Natural killer cell (primary cell): ENCODE measurements around the gene SECISBP2. TPM values are rescaled to one million over a fixed set of nuclear protein-coding genes. Genes with fewer than 3 reads are reported as not detected.
A peak's percentile ranks its signal among the peaks of the same experiment; 100 is the strongest.

Experiments used
- ATAC-seq, 3 donors: fragments of 150-1000 bp in 2 of 3; fragments of 200-7000 bp in 1 of 3; cut with Tn5 transposase; 1 replicate in 1 of 3; 2 replicates in 2 of 3; pipeline ENCODE4 v1.10.0; 2021; ENCODE audit warnings: mild to moderate bottlenecking in 2 of 3, moderate library complexity in 2 of 3
- DNase-seq, 2 donors: peaks; one replicate each; pipeline versions ENCODE4 v3.0.0 to v3.0.0-alpha.2; 2013 to 2021; ENCODE audit warnings: mixed read lengths in 1 of 2
- H3K27ac ChIP-seq: one replicate; pipeline ENCODE4 v1.5.1; 2013; ENCODE audit warnings: mild to moderate bottlenecking, low read length
- H3K27me3 ChIP-seq: one replicate; pipeline ENCODE4 v1.6.1; 2013; ENCODE audit warnings: low read length; ENCODE audit not compliant: control insufficient read depth, insufficient read depth
- H3K36me3 ChIP-seq: one replicate; pipeline ENCODE4 v1.6.1; 2013; ENCODE audit warnings: low read length; ENCODE audit not compliant: control insufficient read depth, insufficient read depth
- H3K4me1 ChIP-seq: one replicate; pipeline ENCODE4 v1.6.1; 2013; ENCODE audit warnings: low read length; ENCODE audit not compliant: control insufficient read depth, insufficient read depth
- H3K4me3 ChIP-seq: one replicate; pipeline ENCODE4 v1.5.1; 2013; ENCODE audit warnings: low read length
- H3K9me3 ChIP-seq: one replicate; pipeline ENCODE4 v1.6.1; 2013; ENCODE audit warnings: low read length; ENCODE audit not compliant: control insufficient read depth, insufficient read depth
- H3K27ac Mint-ChIP-seq, 2 donors: one replicate each; pipeline ENCODE4 v1.8.0; 2022; ENCODE audit warnings: mild to moderate bottlenecking in 2 of 2, mixed read lengths in 2 of 2, moderate library complexity in 1 of 2
- H3K27me3 Mint-ChIP-seq, 2 donors: one replicate each; pipeline ENCODE4 v1.8.0; 2022; ENCODE audit warnings: low read depth in 2 of 2, mixed read lengths in 2 of 2
- H3K36me3 Mint-ChIP-seq: one replicate; pipeline ENCODE4 v1.8.0; 2022; ENCODE audit warnings: mixed read lengths
- H3K4me1 Mint-ChIP-seq, 2 donors: one replicate each; pipeline ENCODE4 v1.8.0; 2022; ENCODE audit warnings: mixed read lengths in 2 of 2
- H3K4me3 Mint-ChIP-seq: one replicate; pipeline ENCODE4 v1.8.0; 2022; ENCODE audit warnings: mild to moderate bottlenecking, moderate library complexity, mixed read lengths
- H3K9me3 Mint-ChIP-seq, 2 donors: one replicate each; pipeline ENCODE4 v1.8.0; 2022; ENCODE audit warnings: mixed read lengths in 2 of 2
- CTCF ChIP-seq: fragments of 200-600 bp; IDR thresholded peaks from one replicate; pipeline ENCODE4 v1.8.0; 2022; ENCODE audit warnings: antibody characterized with exemption
- WGBS: methylation state at CpG from one replicate; pipeline ENCODE4 v1.1.7; 2013; ENCODE audit warnings: missing lambda C conversion rate; ENCODE audit not compliant: insufficient coverage; 5-methylcytosine and 5-hydroxymethylcytosine counted together
- intact Hi-C: fragments of 100-400 bp; cut with micrococcal nuclease; formaldehyde crosslinking; loops from one replicate; pipeline ENCODE4 v1.14.2; 2022
- total RNA-seq, 4 donors: library from RNA; stranded (reverse); fragments of 120-200 nt in 1 of 4; gene quantifications; one replicate each; pipeline versions ENCODE4 v1.2.3 to v1.2.4, GENCODE V29; 2013 to 2022

SECISBP2 gene
- total RNA-seq, 3 donors from 2014 or later (not counting 1 experiment from before 2014, with no cell fraction given) = 79.5 to 95.8 (median 88.7) TPM

GRCh38 chr9:89388084-89388867 is 70.0 kb downstream of the SECISBP2 start:
- no peaks in the 10 kb centered on the region for H3K9me3 Mint-ChIP-seq
- intact Hi-C loops = no loop called here
- H3K27me3 ChIP-seq = no peaks in the 10 kb centered on the region
- peaks cover 14% of the 10 kb centered on the region for H3K4me1 ChIP-seq
- peak overlapping the region in 1 of 2 donors; percentile 47 for H3K27ac Mint-ChIP-seq
- H3K9me3 ChIP-seq = no peaks in the 10 kb centered on the region
- H3K4me3 Mint-ChIP-seq = no peak overlapping the region
- H3K36me3 Mint-ChIP-seq = no peaks in the 10 kb centered on the region
- H3K27ac ChIP-seq = peak overlapping the region; percentile 18
- H3K4me3 ChIP-seq = no peak overlapping the region
- no peak for TF ChIP-seq CTCF
- peak; percentile 44 to 70 (median 52) for ATAC-seq
- H3K4me1 Mint-ChIP-seq = peaks cover 1 to 12% of the 10 kb centered on the region in 2 donors
- WGBS = 83% methylated on average over 18 of the region's 19 CpGs
- peaks cover 99% of the 10 kb centered on the region for H3K36me3 ChIP-seq
- DNase-seq = no peak
- no peaks in the 10 kb centered on the region for H3K27me3 Mint-ChIP-seq

- intact Hi-C loops = no loop called here
- Histone ChIP-seq H3K36me3 (peaks cover 99% of the 10 kb centered on the region), H3K27me3 (no peaks in the 10 kb centered on the region), H3K4me3 (no peak overlapping the region), H3K9me3 (no peaks in the 10 kb centered on the region), H3K27ac (no peak overlapping the region), H3K4me1 (peaks cover 14% of the 10 kb centered on the region)
- Mint-ChIP-seq H3K9me3 (no peaks in the 10 kb centered on the region), H3K4me1 (peaks cover 4 to 13% of the 10 kb centered on the region in 2 donors), H3K36me3 (peaks cover 5% of the 10 kb centered on the region), H3K4me3 (no peak overlapping the region), H3K27me3 (no peaks in the 10 kb centered on the region), H3K27ac (no peak overlapping the region)
- WGBS = 95% methylated on average over 12 of the region's 12 CpGs
- no peak for DNase-seq
- TF ChIP-seq CTCF = no peak
- no peak for ATAC-seq
Measured at GRCh38 chr9:89388868-89389177, 70.5 kb downstream of the SECISBP2 start.

DNA sequence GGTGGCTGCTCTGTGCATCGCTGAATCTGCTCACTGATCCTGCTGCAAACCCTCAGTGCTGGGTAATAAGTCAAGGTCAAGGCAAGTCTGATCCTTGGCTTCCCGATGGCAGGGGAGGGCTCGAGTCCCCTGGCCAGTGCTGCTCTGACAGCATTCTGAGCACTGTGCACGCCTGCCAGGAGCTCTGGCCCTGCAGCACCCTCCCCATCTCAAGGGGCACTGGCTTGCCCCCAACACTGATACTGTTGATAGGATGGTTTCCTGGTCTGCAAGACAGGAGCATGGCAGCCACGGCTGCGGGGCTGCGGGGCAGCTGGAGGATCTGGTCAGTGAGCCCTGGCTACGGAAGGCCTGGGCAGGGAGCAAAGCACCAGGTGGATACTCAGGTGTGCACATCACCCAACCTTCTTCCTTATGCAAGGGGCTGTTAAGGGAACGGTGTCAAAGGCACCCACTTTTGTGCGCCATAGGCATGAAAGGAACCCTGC is 71.8 kb downstream of the SECISBP2 start:
- ATAC-seq (no peak), DNase-seq (no peak)
- peaks cover 12% of the 10 kb centered on the region for H3K36me3 Mint-ChIP-seq
- Histone ChIP-seq H3K27ac (no peak overlapping the region), H3K4me3 (no peak overlapping the region), H3K9me3 (no peaks in the 10 kb centered on the region), H3K36me3 (peaks cover 97% of the 10 kb centered on the region), H3K27me3 (no peaks in the 10 kb centered on the region), H3K4me1 (peaks cover 14% of the 10 kb centered on the region)
- H3K27me3 Mint-ChIP-seq = no peaks in the 10 kb centered on the region
- TF ChIP-seq CTCF = no peak
- H3K9me3 Mint-ChIP-seq = no peaks in the 10 kb centered on the region
- WGBS = 95% methylated on average over 10 of the region's 10 CpGs
- intact Hi-C loops = no loop called here
- no peak overlapping the region for H3K4me3 Mint-ChIP-seq
- H3K4me1 Mint-ChIP-seq = peaks cover 6 to 19% of the 10 kb centered on the region in 2 donors
- H3K27ac Mint-ChIP-seq = peak overlapping the region in 1 of 2 donors; percentile 42
